ENCODE data around the gene CARNS1.
A peak's percentile ranks its signal among the peaks of the same experiment; 100 is the strongest.
"Not testable (repeated sequence)": the region's sequence is repeated elsewhere in the genome, so short reads cannot be mapped to it uniquely, and the experiment has no call there.

CARNS1 gene

DNA sequence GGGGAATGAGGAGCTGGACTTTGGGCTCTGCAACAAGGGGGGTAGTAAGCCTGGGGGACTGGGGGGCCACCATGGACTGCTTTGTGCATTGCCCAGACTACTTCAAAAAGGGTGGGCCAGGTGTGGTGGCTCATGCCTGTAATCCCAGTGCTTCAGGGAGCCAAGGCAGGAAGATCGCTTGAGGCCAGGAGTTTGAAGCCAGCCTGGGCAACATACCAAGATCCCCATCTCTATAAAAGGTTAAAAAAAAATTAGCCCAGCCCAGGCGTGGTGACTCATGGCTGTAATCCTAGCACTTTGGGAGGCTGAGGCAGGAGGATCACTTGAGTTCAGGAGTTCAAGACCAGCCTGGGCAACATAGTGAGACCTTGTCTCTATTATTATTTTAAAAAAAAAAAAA, 50.1 kb downstream of the CARNS1 start:
- not testable (repeated sequence) for DNase-seq (ENCODE audit: low spot score)

- DNase-seq (ENCODE audit: low spot score) = no peak
Measured at GRCh38 chr11:67466367-67466766, 50.9 kb downstream of the CARNS1 start.

- no peak for DNase-seq (ENCODE audit: low spot score)
Measured at GRCh38 chr11:67466962-67467771, 51.7 kb downstream of the CARNS1 start.

DNA sequence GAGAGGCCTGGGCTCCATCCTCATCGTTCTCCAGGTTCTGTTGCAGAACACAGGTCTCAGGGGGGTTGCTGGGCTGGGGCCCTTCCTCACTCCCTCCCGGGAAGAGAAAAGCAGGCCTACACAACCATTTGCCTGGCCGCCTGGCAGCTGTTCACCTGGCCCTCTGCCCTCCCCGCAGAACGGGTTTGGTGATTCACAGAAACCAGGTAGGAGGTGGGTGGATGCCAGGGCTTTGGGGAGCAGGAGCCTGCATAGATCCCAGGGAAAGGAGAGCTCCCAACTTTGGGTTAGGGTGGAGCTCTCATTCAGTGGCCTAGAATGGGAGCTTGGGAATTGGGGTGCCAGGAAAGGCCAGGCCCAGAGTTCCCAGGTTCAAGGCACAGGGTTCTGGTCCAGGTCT, 52.6 kb downstream of the CARNS1 start:
- no peak for DNase-seq (ENCODE audit: low spot score)

- DNase-seq (ENCODE audit: low spot score) = no peak
Measured at GRCh38 chr11:67468456-67468758, 52.9 kb downstream of the CARNS1 start.

DNA sequence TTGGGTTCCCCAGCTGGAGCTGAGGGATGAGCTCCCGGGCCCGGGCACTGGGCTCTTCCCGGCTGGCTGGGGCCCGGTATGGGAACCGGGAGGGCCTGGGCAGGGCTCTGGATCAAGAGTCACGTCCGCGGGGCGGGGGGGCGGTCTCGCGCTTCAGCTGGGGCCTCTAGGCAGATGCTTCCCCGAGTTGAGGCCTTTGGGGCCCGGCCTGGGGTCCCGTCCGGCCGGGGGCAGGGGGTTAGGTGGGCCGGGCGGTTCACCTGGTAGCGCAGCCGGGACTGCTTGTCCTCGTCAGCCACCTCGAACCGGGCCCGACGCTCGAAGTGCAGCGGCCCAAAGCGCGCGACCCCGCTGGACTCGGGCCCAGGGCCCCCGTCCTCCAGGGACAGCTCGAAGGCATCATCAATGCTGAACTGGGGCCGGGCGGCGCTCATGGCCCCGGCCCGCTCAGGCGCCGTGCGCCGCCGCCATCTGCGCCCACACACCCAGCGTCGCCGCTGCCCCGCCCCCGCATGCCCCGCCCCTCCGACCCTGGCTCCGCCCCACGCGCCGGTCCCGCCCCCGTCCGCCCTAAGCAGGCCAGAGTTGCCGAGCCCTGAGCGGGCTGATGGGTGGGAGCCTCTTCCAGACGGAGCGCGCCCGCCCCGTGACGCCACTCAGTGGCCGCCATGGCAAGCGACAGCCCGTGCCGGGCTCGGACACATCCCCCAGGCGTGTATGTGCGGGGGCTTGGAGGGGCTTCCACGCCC, 53.5 kb downstream of the CARNS1 start, which contains the start of gene TMEM134:
Gene TMEM134 (minus strand): TSS at position 493 of the 749 bp plus-strand sequence. CDS start 59 bp downstream, at position 434.
- DNase-seq (ENCODE audit: low spot score) = peak; percentile 96

DNA sequence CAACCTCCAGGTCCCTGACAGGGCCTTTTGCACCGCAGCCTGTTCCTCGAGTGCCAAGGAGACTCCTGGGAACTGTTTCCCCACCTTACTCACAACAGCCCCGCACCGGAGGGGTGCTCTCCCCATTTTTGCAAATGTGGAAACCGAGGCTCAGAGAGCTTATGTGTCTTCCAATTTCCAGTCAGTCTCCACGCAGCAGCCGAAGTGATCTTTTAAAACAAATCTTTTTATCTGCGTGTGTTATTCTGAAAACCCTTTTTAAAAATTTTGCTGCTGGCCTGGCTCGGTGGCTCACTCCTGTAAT, 54.0 kb downstream of the CARNS1 start:
- DNase-seq (ENCODE audit: low spot score) = no peak

DNA sequence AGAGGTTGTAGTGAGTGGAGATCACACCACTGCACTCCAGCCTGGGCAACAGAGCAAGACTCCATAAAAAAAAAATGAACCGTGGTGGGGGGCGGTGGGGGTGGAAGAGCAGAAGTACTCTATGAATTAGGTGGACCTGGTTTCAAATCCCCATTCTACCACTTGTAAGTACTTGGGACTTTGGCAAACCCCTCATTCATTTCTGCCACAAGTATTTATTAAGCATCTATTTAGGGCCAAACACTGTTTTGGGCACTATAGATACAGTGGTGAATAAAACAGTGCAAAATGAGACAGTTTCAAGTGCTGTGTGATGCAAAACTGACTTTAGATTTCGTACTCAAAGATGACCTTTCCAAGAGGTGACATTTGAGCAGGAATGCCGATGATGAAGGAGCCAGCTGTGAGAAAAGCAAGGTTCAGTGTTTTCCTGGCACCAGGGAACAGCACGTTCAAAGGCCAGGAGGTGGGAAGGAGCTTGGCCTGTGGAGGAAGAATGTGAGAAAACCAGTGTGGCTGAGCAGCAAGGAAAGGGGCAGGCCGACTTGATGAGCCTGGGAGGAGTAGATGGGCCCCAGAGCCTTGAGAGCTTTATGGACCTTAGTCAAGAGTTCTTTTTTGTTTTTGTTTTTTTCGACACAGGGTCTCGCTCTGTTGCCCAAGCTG, 55.0 kb downstream of the CARNS1 start:
- no peak for DNase-seq (ENCODE audit: low spot score)

DNA sequence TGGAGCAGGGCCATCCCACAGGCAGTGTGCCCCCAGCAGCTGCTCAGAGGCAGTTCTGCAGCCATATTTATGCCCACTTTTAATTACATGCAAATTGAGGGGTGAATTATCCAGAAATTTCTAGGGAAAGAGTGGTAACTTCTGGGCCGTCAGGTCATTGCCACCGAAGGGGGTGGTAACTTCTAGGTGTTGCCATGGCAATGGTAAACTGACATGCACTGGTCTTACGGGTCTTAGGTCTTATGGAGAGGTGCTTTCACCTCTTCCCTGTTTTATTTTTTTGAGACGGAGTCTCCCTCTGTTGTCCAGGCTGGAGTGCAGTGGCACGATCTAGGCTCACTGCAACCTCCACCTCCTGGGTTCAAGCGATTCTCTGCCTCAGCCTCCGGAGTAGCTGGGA, 57.4 kb downstream of the CARNS1 start:
- DNase-seq (ENCODE audit: low spot score) = no peak
